ENCODE results near the gene KSR1.

- no peak for TF ChIP-seq CTCF (IDR thresholded peaks at IDR 0.05)
- no peak for TF ChIP-seq POLR2A (IDR thresholded peaks at IDR 0.05)
Observed at GRCh38 chr17:27535975-27536374, 79.7 kb downstream of the KSR1 start.

Measured in uterus (tissue), 2 donors.